Endothelial cell of umbilical vein (primary cell): ENCODE measurements around the gene MAPK13. TPM values are rescaled to one million over a fixed set of nuclear protein-coding genes. Genes with fewer than 3 reads are reported as not detected.

Source experiments
- BruUV-seq: library from RNA; stranded (reverse); fragments of 400-500 nt; replicated peaks from 2 replicates; lab custom pipeline; 2021; lab: Mats Ljungman, UMichigan
- CTCF ChIA-PET: fragments of 300-600, 350-600 bp; sonication (Branson Sonifier 250); formaldehyde crosslinking; loops from one replicate; lab custom pipeline; 2021; ENCODE audit warnings: antibody characterized with exemption, inconsistent platforms; lab: Charles Lee
- POLR2A ChIA-PET: fragments of 300-600, 350-600 bp; sonication (Branson Sonifier 250); formaldehyde crosslinking; loops from one replicate; lab custom pipeline; 2021; ENCODE audit warnings: antibody characterized with exemption, inconsistent platforms; lab: Charles Lee
- DNase-seq: peaks from one replicate; pipeline ENCODE4 v3.0.0-alpha.2; 2011; ENCODE audit warnings: low read depth, low spot score
- FAIRE-seq: peaks from 2 replicates; lab custom pipeline; 2011; peaks lifted over from hg19 to GRCh38; lab: Jason Lieb, UNC
- H2AFZ ChIP-seq: 2 replicates; pipeline ENCODE4 v1.6.0; 2012; ENCODE audit warnings: low read depth, low read length, control low read depth, inconsistent platforms
- H3K27ac ChIP-seq: 2 replicates; pipeline ENCODE4 v1.5.1; 2011; ENCODE audit warnings: low read depth, mild to moderate bottlenecking, control low read depth, low read length, moderate library complexity; ENCODE audit not compliant: insufficient read depth
- H3K27me3 ChIP-seq, 2 experiments: 2 replicates each; pipeline versions ENCODE4 v1.6.0 to v1.6.1; 2011; ENCODE audit warnings: low read length in 2 of 2, mixed read lengths in 1 of 2; ENCODE audit not compliant: control insufficient read depth in 2 of 2, insufficient read depth in 2 of 2
- H3K36me3 ChIP-seq, 2 experiments: 2 replicates in 1 of 2; 3 replicates in 1 of 2; pipeline ENCODE4 v1.5.1; 2011; ENCODE audit warnings: low read length in 2 of 2, mild to moderate bottlenecking in 1 of 2, moderate library complexity in 1 of 2; ENCODE audit not compliant: control insufficient read depth in 2 of 2, insufficient read depth in 2 of 2; ENCODE audit errors: extremely low read depth in 1 of 2
- H3K4me1 ChIP-seq: 3 replicates; pipeline ENCODE4 v1.5.1; 2011; ENCODE audit warnings: mild to moderate bottlenecking, low read length; ENCODE audit not compliant: control insufficient read depth, insufficient read depth; ENCODE audit errors: extremely low read depth
- H3K4me2 ChIP-seq: 2 replicates; pipeline ENCODE4 v1.6.1; 2011; ENCODE audit warnings: low read length, control low read depth, mixed read lengths; ENCODE audit not compliant: insufficient read depth
- H3K4me3 ChIP-seq, 3 experiments: fragments of 200-600 bp in 1 of 3; sonication (generic), shearing (Covaris generic) in 1 of 3; replicated peaks in 1 of 3; 2 replicates each; pipeline ENCODE4 v1.5.1; 2011 to 2016; ENCODE audit warnings: control low read depth in 3 of 3, low read length in 3 of 3, mild to moderate bottlenecking in 2 of 3, inconsistent platforms in 1 of 3, low read depth in 1 of 3, moderate library complexity in 1 of 3; ENCODE audit not compliant: insufficient read depth in 1 of 3
- H3K79me2 ChIP-seq: 2 replicates; pipeline ENCODE4 v1.6.0; 2012; ENCODE audit warnings: low read length, inconsistent platforms; ENCODE audit not compliant: control insufficient read depth, insufficient read depth
- H3K9ac ChIP-seq: replicated peaks from 2 replicates; pipeline ENCODE3; 2011; ENCODE audit warnings: low read length, control low read depth; ENCODE audit not compliant: insufficient read depth; ENCODE audit errors: extremely low read depth
- H3K9me1 ChIP-seq: replicated peaks from 3 replicates; pipeline ENCODE4 v1.6.0; 2011; ENCODE audit warnings: mild to moderate bottlenecking, low read length; ENCODE audit not compliant: control insufficient read depth, insufficient read depth; ENCODE audit errors: extremely low read depth
- H3K9me3 ChIP-seq: replicated peaks from 2 replicates; pipeline ENCODE4 v1.5.1; 2012; ENCODE audit warnings: low read length, inconsistent platforms; ENCODE audit not compliant: control insufficient read depth, insufficient read depth
- H4K20me1 ChIP-seq: replicated peaks from 2 replicates; pipeline ENCODE3; 2011; ENCODE audit warnings: mild to moderate bottlenecking, low read length; ENCODE audit not compliant: control insufficient read depth, insufficient read depth; ENCODE audit errors: extremely low read depth
- CTCF ChIP-seq, 2 donors: IDR thresholded peaks; 1 replicate in 1 of 2; 2 replicates in 1 of 2; pipeline ENCODE4 v1.5.1; 2011; ENCODE audit warnings: low read length in 2 of 2, mild to moderate bottlenecking in 2 of 2, moderate library complexity in 2 of 2, control low read depth in 1 of 2, inconsistent platforms in 1 of 2, low read depth in 1 of 2; ENCODE audit not compliant: insufficient read depth in 1 of 2; ENCODE audit errors: extremely low read depth in 1 of 2
- EZH2 ChIP-seq: IDR thresholded peaks from 2 replicates; pipeline ENCODE4 v1.6.1; 2012; ENCODE audit warnings: borderline replicate concordance, low read depth, mild to moderate bottlenecking, moderate library complexity, low read length, inconsistent platforms; ENCODE audit not compliant: severe bottlenecking
- GATA2 ChIP-seq: IDR thresholded peaks from 2 replicates; pipeline ENCODE4 v1.7.0; 2011; ENCODE audit warnings: low read depth, mild to moderate bottlenecking, moderate library complexity, mixed read lengths, low read length; ENCODE audit not compliant: insufficient read length, insufficient read depth
- JUN ChIP-seq: IDR thresholded peaks from 2 replicates; pipeline ENCODE4 v1.6.1; 2011; ENCODE audit warnings: borderline replicate concordance, low read depth; ENCODE audit not compliant: insufficient read length, insufficient read depth
- MAX ChIP-seq: IDR thresholded peaks from 2 replicates; pipeline ENCODE4 v1.6.1; 2011; ENCODE audit not compliant: insufficient read depth, insufficient read length
- MYC ChIP-seq: IDR thresholded peaks from one replicate; pipeline ENCODE4 v1.6.1; 2011; ENCODE audit warnings: mild to moderate bottlenecking, low read depth, low read length
- POLR2A ChIP-seq: IDR thresholded peaks from 2 replicates; pipeline ENCODE4 v1.6.1; 2012; ENCODE audit warnings: low read depth, mild to moderate bottlenecking, control low read depth, low read length
- POLR2AphosphoS5 ChIP-seq: IDR thresholded peaks from 2 replicates; pipeline ENCODE4 v1.6.1; 2012; ENCODE audit warnings: low read depth, mild to moderate bottlenecking, control low read depth, low read length, moderate library complexity; ENCODE audit not compliant: insufficient read depth
- dilution Hi-C: fragments of 300-500 bp; cut with MboI; formaldehyde crosslinking; loops from one replicate; pipeline ENCODE4 v1.15.0; 2019; ENCODE audit warnings: low sequenced_read_pairs; ENCODE audit not compliant: extremely low pct_ligation_motif_present
- intact Hi-C: fragments of 100-400 bp; cut with micrococcal nuclease; formaldehyde crosslinking; loops from one replicate; pipeline ENCODE4 v1.10.0; 2022
- polyA plus RNA-seq, 4 experiments: library from polyadenylated mRNA; depleted of rRNA in 3 of 4; stranded (reverse) in 3 of 4; unstranded in 1 of 4; fragments of >200 nt; gene quantifications; 2 replicates each; pipeline versions ENCODE4 v1.2.1 to v1.2.3, GENCODE V29; 2011 to 2012; ENCODE audit warnings: missing spikeins in 1 of 4
- total RNA-seq: library from RNA; stranded (reverse); gene quantifications from 2 replicates; pipeline ENCODE4 v1.2.3, GENCODE V29; 2021

MAPK13 gene
- total and polyA plus RNA-seq, 2 donors (not counting 3 experiments of a cell fraction or from before 2014, with no cell fraction given) = 9.0 to 11.6 TPM

GRCh38 chr6:36104836-36105235 lies 25.5 kb upstream of the MAPK13 start:
- no peaks in the 10 kb centered on the region for H4K20me1 ChIP-seq
- intact Hi-C loops = no loop called here
- TF ChIP-seq EZH2 = no peak
- TF ChIP-seq POLR2A = no peak
- no peak for TF ChIP-seq CTCF (IDR thresholded peaks at IDR 0.05; ENCODE audit: extremely low read depth in 1 of 2, insufficient read depth in 1 of 2, low read depth in 1 of 2, low read length in 2 of 2)
- TF ChIP-seq MAX = no peak
- no peak for TF ChIP-seq JUN
- no peak for TF ChIP-seq POLR2AphosphoS5
- no peak for TF ChIP-seq MYC
- TF ChIP-seq GATA2 = no peak
- no peaks in the 10 kb centered on the region for H3K9me3 ChIP-seq
- dilution Hi-C loops = no loop called here
- no peak for FAIRE-seq
- H3K4me3 ChIP-seq = no peak overlapping the region
- POLR2A ChIA-PET = no interaction called here
- no peaks in the 10 kb centered on the region for H3K27me3 ChIP-seq
- CTCF ChIA-PET = interaction anchor here (1.3 to 3.6 kb wide), 3 partner anchors 10 to 27 kb away, joined by 3 to 20 read pairs (median 4); no protein-coding TSS in a partner anchor
- H2AFZ ChIP-seq = no peak overlapping the region
- no TSS peak for BruUV-seq
- H3K9ac ChIP-seq = no peak overlapping the region
- H3K4me2 ChIP-seq = no peak overlapping the region
- H3K9me1 ChIP-seq = no peaks in the 10 kb centered on the region
- H3K79me2 ChIP-seq = no peaks in the 10 kb centered on the region
- no peak for DNase-seq
- peaks cover 6% of the 10 kb centered on the region for H3K4me1 ChIP-seq
- no peak overlapping the region for H3K27ac ChIP-seq
- H3K36me3 ChIP-seq = peaks cover 21 to 27% of the 10 kb centered on the region in 2 experiments
